GM18870 (cell line): Measurements from ENCODE around the gene KAZALD1.
"Not testable (repeated sequence)": the region's sequence is repeated elsewhere in the genome, so short reads cannot be mapped to it uniquely, and the experiment has no call there.

Experiments
- ATAC-seq: cut with Tn5 transposase; IDR thresholded peaks from one replicate; pipeline ENCODE4 v1.9.1; 2021; ENCODE audit warnings: moderate library complexity; ENCODE audit not compliant: unreplicated experiment

KAZALD1 gene

GRCh38 chr10:101029520-101030295, 32.1 kb upstream of the KAZALD1 start:
- no peak for ATAC-seq

GRCh38 chr10:101030496-101031127, 31.2 kb upstream of the KAZALD1 start:
- ATAC-seq = no peak

GRCh38 chr10:101031128-101031795, 30.5 kb upstream of the KAZALD1 start, which contains the start of the genes PDZD7 and SFXN3:
PDZD7 (minus strand) TSS chr10:101031129; CDS start chr10:101030219, 910 bp downstream.
SFXN3 (plus strand) TSS chr10:101031234; CDS start chr10:101034695, 3,461 bp downstream.
- peak; percentile 64 for ATAC-seq

GRCh38 chr10:101031796-101032636, 29.8 kb upstream of the KAZALD1 start:
- no peak for ATAC-seq

GRCh38 chr10:101032637-101033224, 29.1 kb upstream of the KAZALD1 start:
- peak; percentile 42 for ATAC-seq

- no peak for ATAC-seq
Observed at GRCh38 chr10:101033276-101033675, 28.5 kb upstream of the KAZALD1 start.

GRCh38 chr10:101034404-101034803, 27.4 kb upstream of the KAZALD1 start:
- not testable (repeated sequence) for ATAC-seq

- no peak for ATAC-seq
Observed at GRCh38 chr10:101035314-101035713, 26.5 kb upstream of the KAZALD1 start.

GRCh38 chr10:101035916-101036702, 25.7 kb upstream of the KAZALD1 start:
- ATAC-seq = no peak

- ATAC-seq = no peak
Observed at GRCh38 chr10:101036726-101037125, 25.1 kb upstream of the KAZALD1 start.

GRCh38 chr10:101038484-101038883, 23.3 kb upstream of the KAZALD1 start:
- no peak for ATAC-seq

- ATAC-seq = no peak
Observed at GRCh38 chr10:101040061-101040460, 21.7 kb upstream of the KAZALD1 start.

- ATAC-seq = no peak
Observed at GRCh38 chr10:101040851-101041250, 20.9 kb upstream of the KAZALD1 start.

GRCh38 chr10:101041252-101041761, 20.5 kb upstream of the KAZALD1 start:
- peak; percentile 61 for ATAC-seq

GRCh38 chr10:101042118-101042517, 19.7 kb upstream of the KAZALD1 start:
- no peak for ATAC-seq

GRCh38 chr10:101042667-101043362, 19.0 kb upstream of the KAZALD1 start:
- ATAC-seq = peak; percentile 74

GRCh38 chr10:101043363-101043707, 18.5 kb upstream of the KAZALD1 start:
- no peak for ATAC-seq

GRCh38 chr10:101044117-101044516, 17.7 kb upstream of the KAZALD1 start:
- ATAC-seq = no peak
